Stimulated activated CD8-positive, alpha-beta memory T cell treated with anti-CD3 and anti-CD28 coated beads, Interleukin-7, amount 100 ng/mL, for 48 hours (primary cell): ENCODE results near the gene FUNDC2.

Source experiments
- DNase-seq, 2 donors: peaks; one replicate each; pipeline ENCODE4 v3.0.0-alpha.2; 2020; ENCODE audit warnings: low read depth in 1 of 2; ENCODE audit errors: extremely low read depth in 1 of 2

The FUNDC2 gene

GRCh38 chrX:155023907-155024833 lies 2.5 kb upstream of the FUNDC2 start:
- DNase-seq: no peak

GRCh38 chrX:155026420-155026726 lies 271 bp upstream of the FUNDC2 start:
- no peak for DNase-seq

- peak in 1 of 2 donors; percentile 4 for DNase-seq
Measured at GRCh38 chrX:155027509-155028066, 944 bp downstream of the FUNDC2 start.

- no peak for DNase-seq
Measured at GRCh38 chrX:155028129-155028528, 1.5 kb downstream of the FUNDC2 start.

GRCh38 chrX:155028877-155029291 lies 2.2 kb downstream of the FUNDC2 start:
- DNase-seq: no peak

GRCh38 chrX:155031657-155032056 lies 5.0 kb downstream of the FUNDC2 start:
- no peak for DNase-seq

- no peak for DNase-seq
Measured at GRCh38 chrX:155035688-155036087, 9.0 kb downstream of the FUNDC2 start.

- no peak for DNase-seq
Measured at GRCh38 chrX:155046129-155046810, 19.6 kb downstream of the FUNDC2 start.

GRCh38 chrX:155046811-155047528 lies 20.3 kb downstream of the FUNDC2 start:
- no peak for DNase-seq

- no peak for DNase-seq
Measured at GRCh38 chrX:155048977-155049619, 22.5 kb downstream of the FUNDC2 start.

GRCh38 chrX:155052738-155053498 lies 26.3 kb downstream of the FUNDC2 start:
- DNase-seq: no peak

GRCh38 chrX:155053656-155054055 lies 27.0 kb downstream of the FUNDC2 start:
- DNase-seq: no peak

GRCh38 chrX:155054255-155054654 lies 27.6 kb downstream of the FUNDC2 start:
- no peak for DNase-seq

GRCh38 chrX:155055494-155055893 lies 28.9 kb downstream of the FUNDC2 start:
- DNase-seq: no peak

GRCh38 chrX:155056471-155056870 lies 29.8 kb downstream of the FUNDC2 start:
- DNase-seq: no peak

GRCh38 chrX:155056877-155057792 lies 30.5 kb downstream of the FUNDC2 start:
- DNase-seq: no peak

GRCh38 chrX:155061760-155062159 lies 35.1 kb downstream of the FUNDC2 start:
- no peak for DNase-seq

- DNase-seq: no peak
Measured at GRCh38 chrX:155065035-155065734, 38.5 kb downstream of the FUNDC2 start.
